Measurements from ENCODE around the gene CTF1.

DNA sequence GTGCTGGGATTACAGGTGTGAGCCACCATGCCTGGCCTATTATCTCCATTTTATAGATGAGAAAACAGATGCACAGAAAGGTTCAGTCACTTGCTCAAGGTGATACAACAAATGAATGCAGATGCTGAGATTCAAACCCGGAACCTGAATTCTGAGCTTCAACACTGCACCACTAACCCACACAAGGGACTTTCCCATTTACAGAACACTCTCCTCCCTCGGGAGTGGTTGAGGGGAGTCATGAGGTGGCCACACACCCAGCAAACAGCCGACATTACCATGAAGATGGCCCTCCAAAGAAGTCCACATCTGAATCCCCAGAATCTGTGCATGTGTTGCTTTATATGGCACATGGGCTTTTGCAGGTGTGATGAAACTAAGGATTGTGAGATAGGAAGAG lies 11.7 kb upstream of the CTF1 start:
- TF ChIP-seq, protein P1, sequence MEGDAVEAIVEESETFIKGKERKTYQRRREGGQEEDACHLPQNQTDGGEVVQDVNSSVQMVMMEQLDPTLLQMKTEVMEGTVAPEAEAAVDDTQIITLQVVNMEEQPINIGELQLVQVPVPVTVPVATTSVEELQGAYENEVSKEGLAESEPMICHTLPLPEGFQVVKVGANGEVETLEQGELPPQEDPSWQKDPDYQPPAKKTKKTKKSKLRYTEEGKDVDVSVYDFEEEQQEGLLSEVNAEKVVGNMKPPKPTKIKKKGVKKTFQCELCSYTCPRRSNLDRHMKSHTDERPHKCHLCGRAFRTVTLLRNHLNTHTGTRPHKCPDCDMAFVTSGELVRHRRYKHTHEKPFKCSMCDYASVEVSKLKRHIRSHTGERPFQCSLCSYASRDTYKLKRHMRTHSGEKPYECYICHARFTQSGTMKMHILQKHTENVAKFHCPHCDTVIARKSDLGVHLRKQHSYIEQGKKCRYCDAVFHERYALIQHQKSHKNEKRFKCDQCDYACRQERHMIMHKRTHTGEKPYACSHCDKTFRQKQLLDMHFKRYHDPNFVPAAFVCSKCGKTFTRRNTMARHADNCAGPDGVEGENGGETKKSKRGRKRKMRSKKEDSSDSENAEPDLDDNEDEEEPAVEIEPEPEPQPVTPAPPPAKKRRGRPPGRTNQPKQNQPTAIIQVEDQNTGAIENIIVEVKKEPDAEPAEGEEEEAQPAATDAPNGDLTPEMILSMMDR (IDR thresholded peaks at IDR 0.05), result no peak
- TF ChIP-seq CBFB (CRISPR knock-in tag; IDR thresholded peaks at IDR 0.05; ENCODE audit: low read depth), result no peak
- TF ChIP-seq STAT6 (CRISPR knock-in tag; conservative IDR thresholded peaks at IDR 0.05; ENCODE audit: low read depth), result no peak
- TF ChIP-seq SMAD3 (CRISPR knock-in tag; IDR thresholded peaks at IDR 0.05; ENCODE audit: borderline replicate concordance), result no peak
- TF ChIP-seq, protein P2, sequence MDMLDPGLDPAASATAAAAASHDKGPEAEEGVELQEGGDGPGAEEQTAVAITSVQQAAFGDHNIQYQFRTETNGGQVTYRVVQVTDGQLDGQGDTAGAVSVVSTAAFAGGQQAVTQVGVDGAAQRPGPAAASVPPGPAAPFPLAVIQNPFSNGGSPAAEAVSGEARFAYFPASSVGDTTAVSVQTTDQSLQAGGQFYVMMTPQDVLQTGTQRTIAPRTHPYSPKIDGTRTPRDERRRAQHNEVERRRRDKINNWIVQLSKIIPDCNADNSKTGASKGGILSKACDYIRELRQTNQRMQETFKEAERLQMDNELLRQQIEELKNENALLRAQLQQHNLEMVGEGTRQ (CRISPR knock-in tag; IDR thresholded peaks at IDR 0.05), result no peak
- TF ChIP-seq TEAD4 (CRISPR knock-in tag; IDR thresholded peaks at IDR 0.05), result no peak
- TF ChIP-seq, protein P3, sequence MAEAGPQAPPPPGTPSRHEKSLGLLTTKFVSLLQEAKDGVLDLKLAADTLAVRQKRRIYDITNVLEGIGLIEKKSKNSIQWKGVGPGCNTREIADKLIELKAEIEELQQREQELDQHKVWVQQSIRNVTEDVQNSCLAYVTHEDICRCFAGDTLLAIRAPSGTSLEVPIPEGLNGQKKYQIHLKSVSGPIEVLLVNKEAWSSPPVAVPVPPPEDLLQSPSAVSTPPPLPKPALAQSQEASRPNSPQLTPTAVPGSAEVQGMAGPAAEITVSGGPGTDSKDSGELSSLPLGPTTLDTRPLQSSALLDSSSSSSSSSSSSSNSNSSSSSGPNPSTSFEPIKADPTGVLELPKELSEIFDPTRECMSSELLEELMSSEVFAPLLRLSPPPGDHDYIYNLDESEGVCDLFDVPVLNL (CRISPR knock-in tag; IDR thresholded peaks at IDR 0.05; ENCODE audit: borderline replicate concordance, low read depth), result no peak
- no peak for TF ChIP-seq CREM (CRISPR knock-in tag; IDR thresholded peaks at IDR 0.05)
- no peak for TF ChIP-seq ELF4 (CRISPR knock-in tag; IDR thresholded peaks at IDR 0.05; ENCODE audit: low read depth)
- TF ChIP-seq IRF2 (CRISPR knock-in tag; IDR thresholded peaks at IDR 0.05; ENCODE audit: borderline replicate concordance, low read depth), result no peak
- TF ChIP-seq ATF1 (CRISPR knock-in tag; IDR thresholded peaks at IDR 0.05), result no peak
- no peak for TF ChIP-seq JUN (CRISPR knock-in tag; IDR thresholded peaks at IDR 0.05)
- no peak for TF ChIP-seq TCF7 (CRISPR knock-in tag; IDR thresholded peaks at IDR 0.05; ENCODE audit: low read depth)
